Hepatocyte (in vitro differentiated cells): ENCODE results near the gene POU2F1. TPM values are rescaled to one million over a fixed set of nuclear protein-coding genes. Genes with fewer than 3 reads are reported as not detected.

Experiments
- DNase-seq: peaks from one replicate; pipeline ENCODE4 v3.0.0-alpha.2; 2016; ENCODE audit warnings: low spot score
- H2AFZ ChIP-seq: fragments of 200-600 bp; sonication (generic); 2 replicates; pipeline ENCODE4 v1.6.0; 2016; ENCODE audit warnings: antibody characterized with exemption, mild to moderate bottlenecking
- H3K27ac ChIP-seq: fragments of 200-600 bp; sonication (generic); 2 replicates; pipeline ENCODE4 v1.5.1; 2016; ENCODE audit warnings: mild to moderate bottlenecking
- H3K27me3 ChIP-seq: fragments of 200-600 bp; sonication (generic); 2 replicates; pipeline ENCODE4 v1.6.1; 2016
- H3K36me3 ChIP-seq: fragments of 200-600 bp; sonication (generic); replicated peaks from 2 replicates; pipeline ENCODE4 v1.5.1; 2016; ENCODE audit warnings: low read depth; ENCODE audit not compliant: insufficient read depth
- H3K4me1 ChIP-seq: fragments of 200-600 bp; sonication (generic); 2 replicates; pipeline ENCODE4 v1.5.1; 2016; ENCODE audit warnings: mild to moderate bottlenecking, moderate library complexity; ENCODE audit not compliant: insufficient read depth
- H3K4me2 ChIP-seq: fragments of 200-600 bp; sonication (generic); 2 replicates; pipeline ENCODE4 v1.6.0; 2016
- H3K4me3 ChIP-seq: fragments of 200-600 bp; sonication (generic); 2 replicates; pipeline ENCODE4 v1.5.1; 2016; ENCODE audit warnings: mild to moderate bottlenecking
- H3K79me2 ChIP-seq: fragments of 200-600 bp; sonication (generic); 2 replicates; pipeline ENCODE4 v1.6.0; 2017; ENCODE audit warnings: mild to moderate bottlenecking
- H3K9me2 ChIP-seq: fragments of 200-600 bp; sonication (generic); replicated peaks from 2 replicates; pipeline ENCODE4 v1.6.0; 2017; ENCODE audit warnings: mild to moderate bottlenecking; ENCODE audit not compliant: insufficient read depth
- H3K9me3 ChIP-seq: fragments of 200-600 bp; sonication (generic); 2 replicates; pipeline ENCODE4 v1.5.1; 2016; ENCODE audit warnings: low read depth, mild to moderate bottlenecking
- H4K20me1 ChIP-seq: fragments of 200-600 bp; sonication (generic); 2 replicates; pipeline ENCODE4 v1.6.0; 2016; ENCODE audit warnings: mild to moderate bottlenecking; ENCODE audit not compliant: insufficient read depth, poor library complexity, severe bottlenecking
- EZH2 ChIP-seq: fragments of 200-600 bp; sonication (generic); IDR thresholded peaks from 2 replicates; pipeline ENCODE4 v1.6.1; 2016; ENCODE audit warnings: antibody characterized with exemption, mild to moderate bottlenecking, borderline replicate concordance
- EZH2phosphoT487 ChIP-seq: fragments of 200-600 bp; sonication (generic); IDR thresholded peaks from one replicate; pipeline ENCODE4 v1.6.1; 2018; ENCODE audit warnings: antibody characterized with exemption, mild to moderate bottlenecking, low read depth, moderate library complexity; ENCODE audit not compliant: unreplicated experiment, severe bottlenecking
- WGBS: methylation state at CpG from one replicate; pipeline ENCODE4 v1.1.6; 2016; ENCODE audit warnings: low lambda C conversion rate; ENCODE audit errors: missing lambda C conversion rate; 5-methylcytosine and 5-hydroxymethylcytosine counted together
- polyA plus RNA-seq: library from polyadenylated mRNA; unstranded; fragments of >200 nt; fragmentation: Nextera tagmentation; extraction: Ambion mirVana; gene quantifications from 2 replicates; pipeline ENCODE4 v1.2.1, GENCODE V29; 2016
- total RNA-seq: library from RNA; depleted of rRNA; stranded (reverse); fragments of >200 nt; gene quantifications from 2 replicates; pipeline ENCODE4 v1.2.3, GENCODE V29; 2014
- TF ChIP-seq, protein P1 (sequence below): fragments of 200-600 bp; sonication (generic); IDR thresholded peaks from 2 replicates; pipeline ENCODE4 v1.5.1; 2016; ENCODE audit warnings: antibody characterized with exemption, mild to moderate bottlenecking; ENCODE audit not compliant: poor library complexity

The POU2F1 gene
- total and polyA plus RNA-seq, 2 experiments from 2014 or later: 11.9 to 14.5 TPM

DNA sequence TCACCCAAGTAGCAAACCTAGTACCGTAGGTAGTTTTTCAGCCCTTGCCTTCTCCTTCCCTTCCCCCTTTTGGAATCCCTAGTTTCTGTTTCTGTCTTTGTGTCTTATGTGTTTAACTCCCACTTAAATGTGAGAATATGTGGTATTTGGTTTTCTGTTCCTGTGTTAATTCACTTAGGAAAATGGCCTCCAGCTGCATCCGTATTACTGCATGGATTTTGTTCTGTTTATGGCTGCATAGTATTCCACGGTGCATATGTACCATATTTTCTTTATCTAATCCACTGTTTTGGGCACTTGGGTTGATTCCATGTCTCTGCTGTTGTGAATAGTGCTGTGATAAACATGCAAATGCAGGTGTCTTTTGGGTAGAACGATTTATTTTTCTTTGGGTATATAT is 138.6 kb downstream of the POU2F1 start:
- Histone ChIP-seq H3K9me2 (no peaks in the 10 kb centered on the region), H3K27ac (no peak overlapping the region), H3K4me3 (no peak overlapping the region), H3K79me2 (peaks cover 26% of the 10 kb centered on the region), H3K4me1 (no peaks in the 10 kb centered on the region), H3K27me3 (no peaks in the 10 kb centered on the region), H3K36me3 (no peaks in the 10 kb centered on the region), H2AFZ (no peak overlapping the region), H3K9me3 (no peaks in the 10 kb centered on the region), H3K4me2 (no peak overlapping the region), H4K20me1 (no peaks in the 10 kb centered on the region)
- 97% methylated on average over 4 of the region's 4 CpGs for WGBS
- TF ChIP-seq EZH2phosphoT487: no peak
- no peak for TF ChIP-seq EZH2
- no peak for DNase-seq

DNA sequence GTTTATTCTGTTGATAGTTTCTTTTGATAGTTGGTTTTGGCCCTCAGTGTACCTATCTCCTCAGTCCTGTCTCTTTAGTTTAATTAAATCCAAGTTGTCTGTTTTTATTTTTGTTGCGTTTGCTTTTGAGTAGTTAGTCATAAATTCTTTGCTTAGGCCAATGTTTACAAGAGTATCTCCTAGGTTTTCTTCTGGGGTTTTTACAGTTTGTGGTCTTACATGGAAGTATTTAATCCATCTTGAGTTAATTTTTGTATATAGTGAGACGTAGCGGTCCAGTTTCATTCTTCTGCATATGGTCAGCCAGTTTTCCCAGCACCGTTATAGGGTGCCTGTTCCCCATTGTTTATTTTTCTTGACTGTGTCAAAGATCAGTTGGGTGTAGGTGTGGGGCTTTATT is 139.4 kb downstream of the POU2F1 start:
- 68% methylated on average over 4 of the region's 4 CpGs for WGBS

DNA sequence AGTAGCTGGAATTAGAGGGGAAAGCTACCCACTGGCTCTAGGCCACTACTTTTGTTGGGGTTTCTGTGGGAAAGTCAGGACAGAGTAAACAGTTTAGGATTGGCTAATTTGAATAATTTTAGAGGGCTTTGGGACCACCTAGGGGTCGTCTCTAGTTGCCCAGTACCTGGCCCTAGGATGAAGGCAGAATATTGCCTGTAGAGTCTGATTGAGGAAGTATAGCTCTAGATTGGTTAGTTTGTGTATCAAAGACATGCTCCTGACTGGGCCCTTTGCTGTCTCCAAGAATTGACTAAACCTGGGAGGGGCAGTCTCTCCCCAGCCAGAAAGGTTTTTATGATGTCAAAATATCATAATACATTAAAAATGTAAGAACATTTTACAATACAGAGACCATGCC is 142.0 kb downstream of the POU2F1 start:
- WGBS: 100% methylated on average over 1 of the region's 1 CpG

More for the DNA sequence above, 139.4 kb downstream of the POU2F1 start:
- Histone ChIP-seq H3K4me1 (no peaks in the 10 kb centered on the region), H3K4me3 (no peak overlapping the region), H4K20me1 (no peaks in the 10 kb centered on the region), H2AFZ (no peak overlapping the region), H3K4me2 (no peak overlapping the region), H3K27ac (no peak overlapping the region), H3K79me2 (peaks cover 26% of the 10 kb centered on the region), H3K36me3 (no peaks in the 10 kb centered on the region), H3K27me3 (no peaks in the 10 kb centered on the region), H3K9me3 (no peaks in the 10 kb centered on the region), H3K9me2 (no peaks in the 10 kb centered on the region)
- TF ChIP-seq, protein P1, sequence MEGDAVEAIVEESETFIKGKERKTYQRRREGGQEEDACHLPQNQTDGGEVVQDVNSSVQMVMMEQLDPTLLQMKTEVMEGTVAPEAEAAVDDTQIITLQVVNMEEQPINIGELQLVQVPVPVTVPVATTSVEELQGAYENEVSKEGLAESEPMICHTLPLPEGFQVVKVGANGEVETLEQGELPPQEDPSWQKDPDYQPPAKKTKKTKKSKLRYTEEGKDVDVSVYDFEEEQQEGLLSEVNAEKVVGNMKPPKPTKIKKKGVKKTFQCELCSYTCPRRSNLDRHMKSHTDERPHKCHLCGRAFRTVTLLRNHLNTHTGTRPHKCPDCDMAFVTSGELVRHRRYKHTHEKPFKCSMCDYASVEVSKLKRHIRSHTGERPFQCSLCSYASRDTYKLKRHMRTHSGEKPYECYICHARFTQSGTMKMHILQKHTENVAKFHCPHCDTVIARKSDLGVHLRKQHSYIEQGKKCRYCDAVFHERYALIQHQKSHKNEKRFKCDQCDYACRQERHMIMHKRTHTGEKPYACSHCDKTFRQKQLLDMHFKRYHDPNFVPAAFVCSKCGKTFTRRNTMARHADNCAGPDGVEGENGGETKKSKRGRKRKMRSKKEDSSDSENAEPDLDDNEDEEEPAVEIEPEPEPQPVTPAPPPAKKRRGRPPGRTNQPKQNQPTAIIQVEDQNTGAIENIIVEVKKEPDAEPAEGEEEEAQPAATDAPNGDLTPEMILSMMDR: no peak
- TF ChIP-seq EZH2phosphoT487 (no peak), EZH2 (no peak)
- no peak for DNase-seq

DNA sequence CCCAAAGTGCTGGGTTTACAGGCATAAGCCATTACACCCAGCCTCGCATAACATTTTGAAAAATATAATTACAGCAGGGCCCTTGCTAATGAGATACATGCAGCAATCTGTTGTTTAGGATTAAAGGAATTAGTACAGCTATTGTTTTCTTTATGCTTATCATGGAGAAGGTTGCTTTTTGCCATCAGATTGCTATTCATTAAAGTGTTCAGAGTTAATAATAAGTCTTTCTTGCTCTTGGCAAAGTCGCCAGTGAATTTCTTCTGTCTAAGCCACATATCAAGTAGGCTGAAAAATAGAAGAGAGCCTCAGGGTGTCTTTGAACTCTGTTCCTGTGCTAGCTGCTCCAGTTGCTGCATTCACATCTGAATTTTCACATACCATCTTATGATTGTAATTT is 144.1 kb downstream of the POU2F1 start:
- Histone ChIP-seq H3K4me2 (no peak overlapping the region), H2AFZ (no peak overlapping the region), H3K9me3 (no peaks in the 10 kb centered on the region), H3K36me3 (no peaks in the 10 kb centered on the region), H3K9me2 (no peaks in the 10 kb centered on the region), H3K4me3 (no peak overlapping the region), H3K4me1 (no peaks in the 10 kb centered on the region), H3K27ac (no peak overlapping the region), H3K27me3 (no peaks in the 10 kb centered on the region), H3K79me2 (peaks cover 23% of the 10 kb centered on the region), H4K20me1 (no peaks in the 10 kb centered on the region)
- 83% methylated on average over 2 of the region's 2 CpGs for WGBS
- TF ChIP-seq, protein P1: no peak
- no peak for TF ChIP-seq EZH2phosphoT487
- no peak for TF ChIP-seq EZH2
- no peak for DNase-seq

More for the DNA sequence above, 142.0 kb downstream of the POU2F1 start:
- no peaks in the 10 kb centered on the region for H4K20me1 ChIP-seq
- TF ChIP-seq EZH2phosphoT487 (no peak), EZH2 (no peak)
- TF ChIP-seq, protein P1: no peak
- H2AFZ ChIP-seq: no peak overlapping the region
- H3K9me3 ChIP-seq: no peaks in the 10 kb centered on the region
- no peaks in the 10 kb centered on the region for H3K27me3 ChIP-seq
- no peak overlapping the region for H3K4me2 ChIP-seq
- no peaks in the 10 kb centered on the region for H3K9me2 ChIP-seq
- no peaks in the 10 kb centered on the region for H3K4me1 ChIP-seq
- DNase-seq: no peak
- H3K79me2 ChIP-seq: peaks cover 26% of the 10 kb centered on the region
- no peak overlapping the region for H3K4me3 ChIP-seq
- no peak overlapping the region for H3K27ac ChIP-seq
- H3K36me3 ChIP-seq: no peaks in the 10 kb centered on the region
